Tibial nerve (tissue), 4 donors: ENCODE data around the gene ASIC2.
"Not testable (repeated sequence)": the region's sequence is repeated elsewhere in the genome, so short reads cannot be mapped to it uniquely, and the experiment has no call there.

Experiments used
- CTCF ChIP-seq, 5 experiments: fragments of 200-600 bp in 3 of 5; fragments of 450-650 bp in 2 of 5; sonication (generic) in 3 of 5; IDR thresholded peaks; one replicate each; pipeline ENCODE4 v1.5.1; 2016 to 2019; ENCODE audit warnings: antibody characterized with exemption in 5 of 5, mild to moderate bottlenecking in 3 of 5, moderate library complexity in 2 of 5
- EP300 ChIP-seq, 2 donors: sonication (generic); formaldehyde crosslinking; IDR thresholded peaks; one replicate each; pipeline ENCODE4 v1.6.1; 2017; ENCODE audit warnings: antibody characterized with exemption in 2 of 2, mild to moderate bottlenecking in 1 of 2

GRCh38 chr17:32987868-32988267, 305.2 kb downstream of the ASIC2 start:
- not testable (repeated sequence) for TF ChIP-seq CTCF, EP300 (IDR thresholded peaks at IDR 0.05)
